ENCODE data around the gene ZFHX2. TPM values are rescaled to one million over a fixed set of nuclear protein-coding genes. Genes with fewer than 3 reads are reported as not detected.

The ZFHX2 gene
- total RNA-seq, 5 donors from 2014 or later (not counting 1 experiment from before 2014, with no cell fraction given): 0.15 to 1.3 (median 0.44) TPM

- no peak overlapping the region for H3K27ac ChIP-seq (ENCODE audit: low read length)
- DNase-seq (no peak), ATAC-seq (replicated peaks in 1 of 4) (no peak)
- 69% methylated on average over 10 of the region's 20 CpGs for WGBS (ENCODE audit: insufficient coverage)
- CTCF ChIA-PET: no interaction called here
- POLR2A ChIA-PET: interaction anchor here in 1 of 2 donors (0.6 kb wide), 1 partner anchor 57 kb away, joined by 3 read pairs; no protein-coding TSS in a partner anchor
- Mint-ChIP-seq H3K4me3 (no peak overlapping the region), H3K9me3 (no peaks in the 10 kb centered on the region), H3K27me3 (no peaks in the 10 kb centered on the region), H3K4me1 (no peaks in the 10 kb centered on the region), H3K36me3 (peaks cover 4% of the 10 kb centered on the region), H3K27ac (no peak overlapping the region)
- peaks cover 0 to 4% of the 10 kb centered on the region in 2 experiments for H3K27me3 ChIP-seq (replicated peaks in 1 of 2; ENCODE audit: control insufficient read depth in 2 of 2, extremely low read depth in 1 of 2, insufficient read depth in 2 of 2, low read length in 1 of 2)
- H3K36me3 ChIP-seq (ENCODE audit: control insufficient read depth in 2 of 2, extremely low read depth in 1 of 2, insufficient read depth in 1 of 2, low read length in 1 of 2): no peaks in the 10 kb centered on the region
- no peaks in the 10 kb centered on the region for H3K9me3 ChIP-seq
- H3K4me3 ChIP-seq (ENCODE audit: control insufficient read depth in 1 of 2, extremely low read depth in 1 of 2, low read length in 1 of 2): no peak overlapping the region
- no peaks in the 10 kb centered on the region for H3K4me1 ChIP-seq (ENCODE audit: control insufficient read depth in 1 of 2, extremely low read depth in 1 of 2, insufficient read depth in 2 of 2, low read length in 2 of 2)
Measured at GRCh38 chr14:23521785-23522640, 29.6 kb downstream of the ZFHX2 start.

DNA sequence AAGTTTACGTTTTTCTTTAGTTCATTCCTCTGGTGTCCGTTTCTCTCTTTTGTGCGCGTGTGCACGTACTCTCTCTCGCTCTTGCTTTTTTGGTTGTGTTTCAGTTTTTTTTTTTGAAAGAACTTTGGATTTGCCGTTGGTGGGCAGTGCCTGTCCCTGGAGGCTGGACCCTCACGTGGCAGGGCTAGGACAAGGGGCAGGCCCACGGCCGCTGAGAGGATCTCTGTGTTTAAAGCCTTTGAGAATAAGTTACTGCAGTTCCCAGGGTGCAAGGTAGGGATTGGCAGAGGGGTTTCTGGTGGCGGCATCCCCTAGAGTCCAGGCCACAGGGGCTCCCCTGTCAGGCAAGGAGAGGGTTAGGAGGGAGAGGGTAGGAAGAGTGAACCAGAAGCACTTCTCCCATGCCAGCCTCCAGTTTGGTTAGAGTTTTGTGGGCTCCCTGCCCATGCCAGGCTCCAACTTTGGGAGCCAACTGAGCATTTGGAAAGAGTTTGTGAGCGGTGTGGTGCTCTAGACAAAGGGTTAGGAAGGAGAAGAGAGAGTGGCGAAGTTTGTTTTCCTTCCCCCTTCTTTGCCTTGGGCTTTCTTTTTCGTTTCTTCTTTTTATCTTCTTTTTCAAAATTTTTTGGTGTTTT is 30.5 kb downstream of the ZFHX2 start:
- DNase-seq (no peak), ATAC-seq (replicated peaks in 1 of 4) (no peak)
- CTCF ChIA-PET: no interaction called here
- H3K4me1 ChIP-seq (ENCODE audit: control insufficient read depth in 1 of 2, extremely low read depth in 1 of 2, insufficient read depth in 2 of 2, low read length in 2 of 2): no peaks in the 10 kb centered on the region
- H3K36me3 Mint-ChIP-seq: peaks cover 4% of the 10 kb centered on the region
- no peak overlapping the region for H3K27ac ChIP-seq (ENCODE audit: low read length)
- no peaks in the 10 kb centered on the region for H3K27me3 Mint-ChIP-seq
- H3K9me3 ChIP-seq: no peaks in the 10 kb centered on the region
- H3K4me3 Mint-ChIP-seq: no peak overlapping the region
- H3K9me3 Mint-ChIP-seq: no peaks in the 10 kb centered on the region
- 83% methylated on average over 4 of the region's 14 CpGs for WGBS (ENCODE audit: insufficient coverage)
- H3K27ac Mint-ChIP-seq: no peak overlapping the region
- H3K36me3 ChIP-seq (ENCODE audit: control insufficient read depth in 2 of 2, extremely low read depth in 1 of 2, insufficient read depth in 1 of 2, low read length in 1 of 2): peaks cover 0 to 3% of the 10 kb centered on the region in 2 donors
- no peaks in the 10 kb centered on the region for H3K4me1 Mint-ChIP-seq
- peaks cover 0 to 4% of the 10 kb centered on the region in 2 experiments for H3K27me3 ChIP-seq (replicated peaks in 1 of 2; ENCODE audit: control insufficient read depth in 2 of 2, extremely low read depth in 1 of 2, insufficient read depth in 2 of 2, low read length in 1 of 2)
- POLR2A ChIA-PET: interaction anchor here in 1 of 2 donors (0.6 kb wide), 1 partner anchor 56 kb away, joined by 3 read pairs; no protein-coding TSS in a partner anchor
- no peak overlapping the region for H3K4me3 ChIP-seq (ENCODE audit: control insufficient read depth in 1 of 2, extremely low read depth in 1 of 2, low read length in 1 of 2)

- peaks cover 8% of the 10 kb centered on the region for H3K36me3 Mint-ChIP-seq
- peaks cover 0 to 3% (median 0%) of the 10 kb centered on the region in 3 donors for H3K4me1 Mint-ChIP-seq
- ChIA-PET POLR2A (no interaction called here), CTCF (no interaction called here)
- H3K27me3 Mint-ChIP-seq: no peaks in the 10 kb centered on the region
- DNase-seq (no peak), ATAC-seq (replicated peaks in 1 of 4) (no peak)
- Histone ChIP-seq H3K36me3 (ENCODE audit: control insufficient read depth in 2 of 2, extremely low read depth in 1 of 2, insufficient read depth in 1 of 2, low read length in 1 of 2) (peaks cover 0 to 3% of the 10 kb centered on the region in 2 donors), H3K27me3 (replicated peaks in 1 of 2; ENCODE audit: control insufficient read depth in 2 of 2, extremely low read depth in 1 of 2, insufficient read depth in 2 of 2, low read length in 1 of 2) (peaks cover 0 to 4% of the 10 kb centered on the region in 2 experiments), H3K4me3 (ENCODE audit: control insufficient read depth in 1 of 2, extremely low read depth in 1 of 2, low read length in 1 of 2) (no peak overlapping the region), H3K4me1 (ENCODE audit: control insufficient read depth in 1 of 2, extremely low read depth in 1 of 2, insufficient read depth in 2 of 2, low read length in 2 of 2) (no peaks in the 10 kb centered on the region), H3K9me3 (no peaks in the 10 kb centered on the region), H3K27ac (ENCODE audit: low read length) (no peak overlapping the region)
- H3K9me3 Mint-ChIP-seq: no peaks in the 10 kb centered on the region
- 69% methylated on average over 2 of the region's 4 CpGs for WGBS (ENCODE audit: insufficient coverage)
- H3K4me3 Mint-ChIP-seq: no peak overlapping the region
- no peak overlapping the region for H3K27ac Mint-ChIP-seq
Measured at GRCh38 chr14:23518709-23519108, 32.9 kb downstream of the ZFHX2 start.

DNA sequence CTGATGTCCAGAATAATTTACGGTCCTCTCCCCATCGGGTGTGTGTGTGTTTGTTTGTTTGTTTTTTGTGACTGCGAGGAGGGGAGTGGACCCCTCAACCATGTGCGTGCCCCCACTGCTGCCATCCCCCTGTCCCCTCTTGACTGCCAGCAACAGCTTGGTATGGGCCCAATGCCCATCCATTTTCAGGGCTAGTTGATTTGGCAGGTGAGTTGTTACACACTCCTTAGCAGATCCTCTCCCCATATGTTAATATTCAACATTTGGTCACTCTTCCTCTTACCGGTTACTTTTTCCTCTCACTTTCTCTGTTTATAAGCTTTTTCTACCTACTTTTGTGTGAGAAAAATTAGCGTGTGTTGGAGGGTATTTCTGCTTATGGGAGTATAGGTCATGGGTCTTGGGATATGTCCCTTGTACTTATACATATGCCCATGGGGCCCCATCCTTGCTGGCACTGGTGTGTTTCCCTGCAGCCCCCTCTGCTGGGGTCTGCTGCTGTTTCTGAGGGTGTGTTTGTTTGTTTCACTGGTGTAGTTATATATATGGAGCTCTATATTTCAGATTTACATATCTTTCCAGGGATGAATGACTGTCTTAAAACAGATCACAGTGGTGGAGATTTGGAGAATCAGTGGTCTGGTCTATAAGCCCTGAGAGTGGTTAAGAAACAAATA is 33.8 kb downstream of the ZFHX2 start:
- Histone ChIP-seq H3K27me3 (replicated peaks in 1 of 2; ENCODE audit: control insufficient read depth in 2 of 2, extremely low read depth in 1 of 2, insufficient read depth in 2 of 2, low read length in 1 of 2) (peaks cover 0 to under 1% of the 10 kb centered on the region in 2 experiments), H3K27ac (ENCODE audit: low read length) (no peak overlapping the region), H3K9me3 (no peaks in the 10 kb centered on the region), H3K36me3 (ENCODE audit: control insufficient read depth in 2 of 2, extremely low read depth in 1 of 2, insufficient read depth in 1 of 2, low read length in 1 of 2) (peaks cover 0 to 3% of the 10 kb centered on the region in 2 donors), H3K4me1 (ENCODE audit: control insufficient read depth in 1 of 2, extremely low read depth in 1 of 2, insufficient read depth in 2 of 2, low read length in 2 of 2) (peaks cover 0 to 5% of the 10 kb centered on the region in 2 experiments), H3K4me3 (ENCODE audit: control insufficient read depth in 1 of 2, extremely low read depth in 1 of 2, low read length in 1 of 2) (no peak overlapping the region)
- H3K36me3 Mint-ChIP-seq: peaks cover 11% of the 10 kb centered on the region
- H3K9me3 Mint-ChIP-seq: no peaks in the 10 kb centered on the region
- no CpG with 5 or more reads among the region's 6 CpGs for WGBS (ENCODE audit: insufficient coverage)
- H3K27ac Mint-ChIP-seq: no peak overlapping the region
- CTCF ChIA-PET: interaction anchor here in 1 of 2 donors (0.6 kb wide), 1 partner anchor 42 kb away, joined by 3 read pairs; no protein-coding TSS in a partner anchor
- peaks cover 0 to 8% (median 0%) of the 10 kb centered on the region in 3 donors for H3K4me1 Mint-ChIP-seq
- ATAC-seq (replicated peaks in 1 of 4): no peak
- POLR2A ChIA-PET: no interaction called here
- DNase-seq: no peak
- no peaks in the 10 kb centered on the region for H3K27me3 Mint-ChIP-seq
- no peak overlapping the region for H3K4me3 Mint-ChIP-seq

DNA sequence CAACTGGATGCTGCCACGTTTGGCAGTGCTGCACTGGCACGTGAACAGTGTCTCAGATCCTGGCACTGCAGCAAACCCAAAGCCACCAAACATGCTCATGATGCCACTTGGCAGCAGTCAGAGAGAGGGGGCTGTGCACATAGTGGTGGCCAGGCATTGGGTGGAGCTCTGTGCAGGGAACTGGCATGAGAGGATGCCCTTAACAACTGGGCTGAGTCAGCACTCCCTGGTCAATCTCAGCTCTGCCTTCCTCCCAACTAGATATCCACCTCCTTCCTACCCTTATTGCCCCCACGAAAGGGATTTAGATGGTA is 37.0 kb downstream of the ZFHX2 start:
- Histone ChIP-seq H3K4me3 (ENCODE audit: control insufficient read depth in 1 of 2, extremely low read depth in 1 of 2, low read length in 1 of 2) (no peak overlapping the region), H3K9me3 (no peaks in the 10 kb centered on the region), H3K36me3 (ENCODE audit: control insufficient read depth in 2 of 2, extremely low read depth in 1 of 2, insufficient read depth in 1 of 2, low read length in 1 of 2) (peaks cover 0 to 3% of the 10 kb centered on the region in 2 donors), H3K27ac (ENCODE audit: low read length) (no peak overlapping the region), H3K4me1 (ENCODE audit: control insufficient read depth in 1 of 2, extremely low read depth in 1 of 2, insufficient read depth in 2 of 2, low read length in 2 of 2) (peaks cover 2 to 14% of the 10 kb centered on the region in 2 experiments), H3K27me3 (replicated peaks in 1 of 2; ENCODE audit: control insufficient read depth in 2 of 2, extremely low read depth in 1 of 2, insufficient read depth in 2 of 2, low read length in 1 of 2) (no peaks in the 10 kb centered on the region)
- Mint-ChIP-seq H3K4me1 (peaks cover 9 to 18% (median 11%) of the 10 kb centered on the region in 3 donors), H3K4me3 (no peak overlapping the region), H3K9me3 (no peaks in the 10 kb centered on the region), H3K36me3 (peaks cover 12% of the 10 kb centered on the region), H3K27ac (no peak overlapping the region), H3K27me3 (no peaks in the 10 kb centered on the region)
- DNase-seq (no peak), ATAC-seq (replicated peaks in 1 of 4) (no peak)
- WGBS (ENCODE audit: insufficient coverage): no CpG with 5 or more reads among the region's 3 CpGs
- POLR2A ChIA-PET: no interaction called here
- CTCF ChIA-PET: no interaction called here

- H3K27me3 ChIP-seq (replicated peaks in 1 of 2; ENCODE audit: control insufficient read depth in 2 of 2, extremely low read depth in 1 of 2, insufficient read depth in 2 of 2, low read length in 1 of 2): no peaks in the 10 kb centered on the region
- peak overlapping the region in 1 of 3 donors; percentile 3 for H3K4me3 Mint-ChIP-seq
- no peak overlapping the region for H3K27ac ChIP-seq (ENCODE audit: low read length)
- no peaks in the 10 kb centered on the region for H3K9me3 Mint-ChIP-seq
- H3K4me1 Mint-ChIP-seq: peaks cover 9 to 18% (median 11%) of the 10 kb centered on the region in 3 donors
- H3K4me1 ChIP-seq (ENCODE audit: control insufficient read depth in 1 of 2, extremely low read depth in 1 of 2, insufficient read depth in 2 of 2, low read length in 2 of 2): peaks cover 2 to 14% of the 10 kb centered on the region in 2 experiments
- no peak for DNase-seq
- H3K4me3 ChIP-seq (ENCODE audit: control insufficient read depth in 1 of 2, extremely low read depth in 1 of 2, low read length in 1 of 2): no peak overlapping the region
- CTCF ChIA-PET: no interaction called here
- no peak for ATAC-seq (replicated peaks in 1 of 4)
- 80% methylated on average over 7 of the region's 8 CpGs for WGBS (ENCODE audit: insufficient coverage)
- no peaks in the 10 kb centered on the region for H3K9me3 ChIP-seq
- POLR2A ChIA-PET: no interaction called here
- H3K36me3 Mint-ChIP-seq: peaks cover 15% of the 10 kb centered on the region
- peaks cover 0 to 3% of the 10 kb centered on the region in 2 donors for H3K36me3 ChIP-seq (ENCODE audit: control insufficient read depth in 2 of 2, extremely low read depth in 1 of 2, insufficient read depth in 1 of 2, low read length in 1 of 2)
- no peak overlapping the region for H3K27ac Mint-ChIP-seq
- no peaks in the 10 kb centered on the region for H3K27me3 Mint-ChIP-seq
Measured at GRCh38 chr14:23513818-23514643, 37.5 kb downstream of the ZFHX2 start.
